Measurements from ENCODE around the gene IQCB1. TPM values are rescaled to one million over a fixed set of nuclear protein-coding genes. Genes with fewer than 3 reads are reported as not detected.

IQCB1 gene
- total RNA-seq, 4 donors from 2014 or later, result 16.9 to 27.5 (median 19.9) TPM

- ATAC-seq (ENCODE audit: low FRiP score) (no peak), DNase-seq (ENCODE audit: low spot score) (no peak)
- TF ChIP-seq, protein P1, sequence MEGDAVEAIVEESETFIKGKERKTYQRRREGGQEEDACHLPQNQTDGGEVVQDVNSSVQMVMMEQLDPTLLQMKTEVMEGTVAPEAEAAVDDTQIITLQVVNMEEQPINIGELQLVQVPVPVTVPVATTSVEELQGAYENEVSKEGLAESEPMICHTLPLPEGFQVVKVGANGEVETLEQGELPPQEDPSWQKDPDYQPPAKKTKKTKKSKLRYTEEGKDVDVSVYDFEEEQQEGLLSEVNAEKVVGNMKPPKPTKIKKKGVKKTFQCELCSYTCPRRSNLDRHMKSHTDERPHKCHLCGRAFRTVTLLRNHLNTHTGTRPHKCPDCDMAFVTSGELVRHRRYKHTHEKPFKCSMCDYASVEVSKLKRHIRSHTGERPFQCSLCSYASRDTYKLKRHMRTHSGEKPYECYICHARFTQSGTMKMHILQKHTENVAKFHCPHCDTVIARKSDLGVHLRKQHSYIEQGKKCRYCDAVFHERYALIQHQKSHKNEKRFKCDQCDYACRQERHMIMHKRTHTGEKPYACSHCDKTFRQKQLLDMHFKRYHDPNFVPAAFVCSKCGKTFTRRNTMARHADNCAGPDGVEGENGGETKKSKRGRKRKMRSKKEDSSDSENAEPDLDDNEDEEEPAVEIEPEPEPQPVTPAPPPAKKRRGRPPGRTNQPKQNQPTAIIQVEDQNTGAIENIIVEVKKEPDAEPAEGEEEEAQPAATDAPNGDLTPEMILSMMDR (IDR thresholded peaks at IDR 0.05), result no peak
Observed at GRCh38 chr3:121730940-121731687, 103.7 kb downstream of the IQCB1 start.

- DNase-seq (ENCODE audit: low spot score) (no peak), ATAC-seq (ENCODE audit: low FRiP score) (no peak)
- TF ChIP-seq, protein P1 (IDR thresholded peaks at IDR 0.05), result no peak
Observed at GRCh38 chr3:121724130-121724529, 110.7 kb downstream of the IQCB1 start.

- ATAC-seq (ENCODE audit: low FRiP score), result no peak
- DNase-seq (ENCODE audit: low spot score), result no peak
- TF ChIP-seq, protein P1 (IDR thresholded peaks at IDR 0.05), result no peak
Observed at GRCh38 chr3:121723485-121723884, 111.4 kb downstream of the IQCB1 start.

GRCh38 chr3:121722411-121722810, 112.4 kb downstream of the IQCB1 start:
- DNase-seq (ENCODE audit: low spot score) (no peak), ATAC-seq (ENCODE audit: low FRiP score) (no peak)
- TF ChIP-seq, protein P1 (IDR thresholded peaks at IDR 0.05), result no peak

DNA sequence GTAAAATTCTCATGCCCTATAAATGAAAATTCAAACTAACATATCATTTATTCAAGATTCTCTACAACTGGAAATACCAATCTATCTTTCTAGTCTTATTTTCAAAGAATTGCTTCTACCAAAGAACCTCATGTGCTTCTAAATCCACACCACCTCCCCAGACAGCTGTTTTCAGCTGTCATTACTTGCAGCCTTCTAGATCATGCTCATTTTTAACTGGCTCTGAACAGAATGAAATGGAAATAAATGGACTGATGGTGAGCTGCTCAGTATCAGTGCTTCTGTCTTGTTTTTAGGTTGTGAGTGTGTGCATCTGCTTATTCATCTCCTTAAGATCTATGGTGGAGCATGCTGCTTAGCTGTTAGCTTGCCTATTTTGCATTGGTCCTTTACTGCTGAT, 114.7 kb downstream of the IQCB1 start:
- DNase-seq (ENCODE audit: low spot score), result no peak
- TF ChIP-seq, protein P1 (IDR thresholded peaks at IDR 0.05), result no peak
- ATAC-seq (ENCODE audit: low FRiP score), result no peak

Other genes starting within 250 kb of the IQCB1 start
- under 1 TPM in 2 of 4 donors, not detected in 2; 0.06 to 0.32 TPM for gene FBXO40, start 241.7 kb downstream of the IQCB1 start, total RNA-seq
- 100 to 1,000 TPM in 3 of 4 donors, 10 to 100 TPM in 1; 61.5 to 164 (median 132) TPM for gene HCLS1, start 174.2 kb downstream of the IQCB1 start, total RNA-seq
- 10 to 100 TPM; 56.6 to 68.5 (median 57.5) TPM for gene GOLGB1, start 85.3 kb downstream of the IQCB1 start, total RNA-seq
- gene EAF2, start 149 bp upstream of the IQCB1 start, total RNA-seq, result 1 to 10 TPM; 3.7 to 8.9 (median 6.1) TPM
- 1 to 10 TPM; 1.7 to 2.8 (median 2.0) TPM for gene SLC15A2, start 59.3 kb upstream of the IQCB1 start, total RNA-seq
- gene ILDR1, start 187.2 kb upstream of the IQCB1 start, total RNA-seq, result not detected
- 10 to 100 TPM; 10.7 to 21.6 (median 15.2) TPM for gene CD86, start 220.3 kb upstream of the IQCB1 start, total RNA-seq